H9 (cell line): ENCODE results near the gene JMJD7. TPM values are rescaled to one million over a fixed set of nuclear protein-coding genes. Genes with fewer than 3 reads are reported as not detected.

Experiments
- DNase-seq: peaks from one replicate; pipeline ENCODE4 v3.0.0-alpha.2; 2017
- H2AFZ ChIP-seq: one replicate; pipeline ENCODE4 v1.6.1; 2013; ENCODE audit warnings: mild to moderate bottlenecking, low read length, control low read depth, moderate library complexity
- H2AK5ac ChIP-seq: 2 replicates; pipeline ENCODE4 v1.6.1; 2013; ENCODE audit warnings: low read length, control low read depth, mixed read lengths; ENCODE audit not compliant: insufficient read length
- H2BK120ac ChIP-seq: one replicate; pipeline ENCODE4 v1.6.1; 2013; ENCODE audit warnings: low read depth, mild to moderate bottlenecking, low read length, control low read depth, inconsistent platforms; ENCODE audit not compliant: poor library complexity, severe bottlenecking
- H2BK12ac ChIP-seq: 2 replicates; pipeline ENCODE4 v1.6.1; 2013; ENCODE audit warnings: low read length, control low read depth, mixed read lengths, low read depth; ENCODE audit not compliant: insufficient read length
- H2BK15ac ChIP-seq: 2 replicates; pipeline ENCODE4 v1.6.1; 2013; ENCODE audit warnings: low read depth, low read length, control low read depth
- H2BK20ac ChIP-seq: one replicate; pipeline ENCODE4 v1.6.1; 2013; ENCODE audit warnings: low read depth, mild to moderate bottlenecking, low read length, control low read depth, inconsistent platforms; ENCODE audit not compliant: poor library complexity, severe bottlenecking
- H2BK5ac ChIP-seq: 2 replicates; pipeline ENCODE4 v1.6.1; 2013; ENCODE audit warnings: low read length, control low read depth, mixed read lengths; ENCODE audit not compliant: insufficient read length
- H3K14ac ChIP-seq: 2 replicates; pipeline ENCODE4 v1.6.1; 2013; ENCODE audit warnings: low read length, control low read depth; ENCODE audit not compliant: insufficient read depth
- H3K18ac ChIP-seq: 2 replicates; pipeline ENCODE4 v1.6.1; 2013; ENCODE audit warnings: low read depth, mild to moderate bottlenecking, mixed read lengths, low read length, control low read depth; ENCODE audit not compliant: insufficient read length
- H3K23ac ChIP-seq: 2 replicates; pipeline ENCODE4 v1.6.1; 2013; ENCODE audit warnings: low read length, control low read depth, mixed read lengths, low read depth; ENCODE audit not compliant: insufficient read length
- H3K23me2 ChIP-seq: 2 replicates; pipeline ENCODE4 v1.6.1; 2013; ENCODE audit warnings: low read depth, mild to moderate bottlenecking, mixed read lengths, low read length, control low read depth; ENCODE audit not compliant: insufficient read length, poor library complexity, severe bottlenecking
- H3K27ac ChIP-seq: 2 replicates; pipeline ENCODE4 v1.5.1; 2013; ENCODE audit warnings: low read length, control low read depth, mixed read lengths, low read depth; ENCODE audit not compliant: insufficient read length
- H3K27me3 ChIP-seq: 2 replicates; pipeline ENCODE4 v1.6.1; 2013; ENCODE audit warnings: low read length, control low read depth, inconsistent platforms; ENCODE audit not compliant: insufficient read depth
- H3K4ac ChIP-seq: 2 replicates; pipeline ENCODE4 v1.6.1; 2013; ENCODE audit warnings: low read depth, mild to moderate bottlenecking, control low read depth, inconsistent platforms, low read length, moderate library complexity
- H3K4me1 ChIP-seq: 2 replicates; pipeline ENCODE4 v1.6.1; 2013; ENCODE audit warnings: low read length, control low read depth, inconsistent platforms; ENCODE audit not compliant: insufficient read depth
- H3K4me2 ChIP-seq: 2 replicates; pipeline ENCODE4 v1.6.1; 2013; ENCODE audit warnings: low read length, control low read depth, mixed read lengths; ENCODE audit not compliant: insufficient read length, insufficient read depth
- H3K56ac ChIP-seq: 2 replicates; pipeline ENCODE4 v1.6.1; 2013; ENCODE audit warnings: low read depth, mild to moderate bottlenecking, mixed read lengths, low read length, control low read depth; ENCODE audit not compliant: insufficient read length
- H3K79me1 ChIP-seq: 2 replicates; pipeline ENCODE4 v1.6.1; 2013; ENCODE audit warnings: low read depth, mild to moderate bottlenecking, moderate library complexity, low read length, control low read depth, inconsistent platforms; ENCODE audit not compliant: insufficient read depth, poor library complexity, severe bottlenecking
- H3K79me2 ChIP-seq: 2 replicates; pipeline ENCODE4 v1.6.1; 2013; ENCODE audit warnings: low read length, control low read depth, inconsistent platforms; ENCODE audit not compliant: insufficient read depth
- H3K9ac ChIP-seq: 2 replicates; pipeline ENCODE4 v1.6.1; 2013; ENCODE audit warnings: low read length, control low read depth, mixed read lengths; ENCODE audit not compliant: insufficient read length; ENCODE audit errors: extremely low read depth
- H3K9me3 ChIP-seq: one replicate; pipeline ENCODE4 v1.6.1; 2013; ENCODE audit warnings: low read depth, low read length, inconsistent platforms; ENCODE audit not compliant: control insufficient read depth
- H3T11ph ChIP-seq: one replicate; pipeline ENCODE4 v1.6.1; 2013; ENCODE audit warnings: mild to moderate bottlenecking, low read length, control low read depth, inconsistent platforms
- H4K20me1 ChIP-seq: one replicate; pipeline ENCODE4 v1.6.1; 2013; ENCODE audit not compliant: control insufficient read depth, insufficient read length, insufficient read depth
- H4K5ac ChIP-seq: 2 replicates; pipeline ENCODE4 v1.6.1; 2013; ENCODE audit warnings: low read depth, mild to moderate bottlenecking, mixed read lengths, low read length, control low read depth; ENCODE audit not compliant: insufficient read length
- H4K8ac ChIP-seq: replicated peaks from 2 replicates; pipeline ENCODE4 v1.6.1; 2013; ENCODE audit warnings: low read length, control low read depth, mixed read lengths, low read depth; ENCODE audit not compliant: insufficient read length
- H4K91ac ChIP-seq: 2 replicates; pipeline ENCODE4 v1.6.1; 2013; ENCODE audit warnings: low read depth, mild to moderate bottlenecking, moderate library complexity, mixed read lengths, low read length, control low read depth; ENCODE audit not compliant: insufficient read length
- H3K27ac Mint-ChIP-seq, 3 experiments: 2 replicates in 2 of 3; 3 replicates in 1 of 3; pipeline ENCODE4 v1.8.0; 2020 to 2021; ENCODE audit warnings: mixed read lengths in 3 of 3, mild to moderate bottlenecking in 1 of 3, moderate library complexity in 1 of 3
- H3K27me3 Mint-ChIP-seq: 2 replicates; pipeline ENCODE4 v1.8.0; 2021; ENCODE audit warnings: low read depth, mild to moderate bottlenecking, moderate library complexity, mixed read lengths
- H3K36me3 Mint-ChIP-seq, 3 experiments: 2 replicates in 2 of 3; 3 replicates in 1 of 3; pipeline ENCODE4 v1.8.0; 2020 to 2021; ENCODE audit warnings: low read depth in 3 of 3, mixed read lengths in 3 of 3; ENCODE audit not compliant: insufficient read depth in 1 of 3
- H3K4me1 Mint-ChIP-seq, 2 experiments: 2 replicates each; pipeline ENCODE4 v1.8.0; 2020; ENCODE audit warnings: mixed read lengths in 2 of 2
- H3K4me3 Mint-ChIP-seq, 2 experiments: 2 replicates in 1 of 2; 3 replicates in 1 of 2; pipeline ENCODE4 v1.8.0; 2020 to 2021; ENCODE audit warnings: mild to moderate bottlenecking in 2 of 2, mixed read lengths in 2 of 2, moderate library complexity in 1 of 2
- H3K9me3 Mint-ChIP-seq, 2 experiments: 2 replicates in 1 of 2; 3 replicates in 1 of 2; pipeline ENCODE4 v1.8.0; 2020; ENCODE audit warnings: mild to moderate bottlenecking in 2 of 2, mixed read lengths in 2 of 2, moderate library complexity in 1 of 2
- WGBS: extraction: QIAGEN DNeasy Blood & Tissue Kit; methylation state at CpG from one replicate; pipeline ENCODE4 v1.1.7; 2013; ENCODE audit warnings: missing lambda C conversion rate, low lambda C conversion rate, mixed read lengths; ENCODE audit not compliant: insufficient read length; ENCODE audit errors: extremely low coverage; 5-methylcytosine and 5-hydroxymethylcytosine counted together
- total RNA-seq: library from RNA; stranded (reverse); gene quantifications from 2 replicates; pipeline ENCODE4 v1.2.1, GENCODE V29; 2021
- TF ChIP-seq, protein P1 (sequence below): fragments of 200-600 bp; sonication (generic); conservative IDR thresholded peaks from 3 replicates; pipeline ENCODE4 v1.8.0; 2021; ENCODE audit warnings: antibody characterized with exemption, mild to moderate bottlenecking

Gene JMJD7
- total RNA-seq, 1 experiment from 2014 or later, result 13.3 TPM

DNA sequence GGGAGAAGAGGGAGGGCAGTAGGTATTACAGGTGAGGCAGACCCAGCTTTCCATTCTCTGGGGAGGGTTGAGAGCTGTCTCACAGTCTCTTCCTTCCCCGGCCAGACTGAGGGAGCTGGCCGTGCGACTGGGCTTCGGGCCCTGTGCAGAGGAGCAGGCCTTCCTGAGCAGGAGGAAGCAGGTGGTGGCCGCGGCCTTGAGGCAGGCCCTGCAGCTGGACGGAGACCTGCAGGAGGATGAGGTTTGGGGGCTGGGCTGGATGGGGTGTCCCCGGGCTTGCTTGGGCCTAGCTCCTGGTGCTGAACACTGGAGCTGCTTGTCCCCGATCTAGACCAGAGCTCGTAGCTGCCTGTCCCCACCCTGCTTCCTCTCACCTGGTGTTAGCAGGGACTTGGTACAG is 15.7 kb downstream of the JMJD7 start:
- Histone ChIP-seq H3K79me1 (no peaks in the 10 kb centered on the region), H3K79me2 (no peaks in the 10 kb centered on the region), H2BK120ac (no peak overlapping the region), H4K20me1 (peaks cover 3% of the 10 kb centered on the region), H3K4me2 (no peak overlapping the region), H4K5ac (no peak overlapping the region), H3K4me1 (no peaks in the 10 kb centered on the region), H3K27me3 (no peaks in the 10 kb centered on the region), H3K23me2 (no peaks in the 10 kb centered on the region), H2AFZ (no peak overlapping the region), H2BK15ac (no peak overlapping the region), H3K4ac (no peak overlapping the region), H3K9me3 (no peaks in the 10 kb centered on the region), H2AK5ac (no peak overlapping the region), H4K8ac (no peak overlapping the region), H3K14ac (no peak overlapping the region; the same call in 1 of the 2 replicates), H2BK12ac (no peak overlapping the region), H3K9ac (no peak overlapping the region), H3K23ac (no peak overlapping the region), H2BK5ac (no peak overlapping the region), H3K18ac (no peak overlapping the region), H3K56ac (no peak overlapping the region), H3K27ac (no peak overlapping the region), H2BK20ac (no peak overlapping the region), H4K91ac (no peak overlapping the region), H3T11ph (no peak overlapping the region)
- Mint-ChIP-seq H3K4me1 (no peaks in the 10 kb centered on the region), H3K36me3 (peaks cover 3 to 29% (median 20%) of the 10 kb centered on the region in 3 experiments; a peak in 6 of 7 replicates), H3K27ac (no peak overlapping the region), H3K4me3 (no peak overlapping the region), H3K27me3 (no peaks in the 10 kb centered on the region), H3K9me3 (no peaks in the 10 kb centered on the region)
- TF ChIP-seq, protein P1, sequence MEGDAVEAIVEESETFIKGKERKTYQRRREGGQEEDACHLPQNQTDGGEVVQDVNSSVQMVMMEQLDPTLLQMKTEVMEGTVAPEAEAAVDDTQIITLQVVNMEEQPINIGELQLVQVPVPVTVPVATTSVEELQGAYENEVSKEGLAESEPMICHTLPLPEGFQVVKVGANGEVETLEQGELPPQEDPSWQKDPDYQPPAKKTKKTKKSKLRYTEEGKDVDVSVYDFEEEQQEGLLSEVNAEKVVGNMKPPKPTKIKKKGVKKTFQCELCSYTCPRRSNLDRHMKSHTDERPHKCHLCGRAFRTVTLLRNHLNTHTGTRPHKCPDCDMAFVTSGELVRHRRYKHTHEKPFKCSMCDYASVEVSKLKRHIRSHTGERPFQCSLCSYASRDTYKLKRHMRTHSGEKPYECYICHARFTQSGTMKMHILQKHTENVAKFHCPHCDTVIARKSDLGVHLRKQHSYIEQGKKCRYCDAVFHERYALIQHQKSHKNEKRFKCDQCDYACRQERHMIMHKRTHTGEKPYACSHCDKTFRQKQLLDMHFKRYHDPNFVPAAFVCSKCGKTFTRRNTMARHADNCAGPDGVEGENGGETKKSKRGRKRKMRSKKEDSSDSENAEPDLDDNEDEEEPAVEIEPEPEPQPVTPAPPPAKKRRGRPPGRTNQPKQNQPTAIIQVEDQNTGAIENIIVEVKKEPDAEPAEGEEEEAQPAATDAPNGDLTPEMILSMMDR, result no peak
- no CpG with 5 or more reads among the region's 10 CpGs for WGBS
- DNase-seq, result no peak
